Neural cell (in vitro differentiated cells): ENCODE measurements around the gene GRID1. TPM values are rescaled to one million over a fixed set of nuclear protein-coding genes. Genes with fewer than 3 reads are reported as not detected.

Experiments
- H2AFZ ChIP-seq: fragments of 200-600, 300-800 bp; sonication (generic), shearing (Covaris generic); 2 replicates; pipeline ENCODE4 v1.6.0; 2014; ENCODE audit warnings: low read depth, mild to moderate bottlenecking, antibody characterized with exemption, low read length, moderate library complexity
- H3F3A ChIP-seq: fragments of 200-600 bp; shearing (Covaris generic); 2 replicates; pipeline ENCODE4 v1.6.1; 2016; ENCODE audit warnings: mild to moderate bottlenecking, moderate library complexity, mixed read lengths, antibody characterized with exemption, low read length; ENCODE audit not compliant: insufficient read depth, poor library complexity, severe bottlenecking
- H3K27ac ChIP-seq: fragments of 200-600, 300-800 bp; sonication (generic), shearing (Covaris generic); 2 replicates; pipeline ENCODE4 v1.5.1; 2014; ENCODE audit warnings: mild to moderate bottlenecking, low read length, moderate library complexity
- H3K27me3 ChIP-seq: fragments of 300-800, 200-600 bp; sonication (generic), shearing (Covaris generic); 2 replicates; pipeline ENCODE4 v1.6.0; 2014; ENCODE audit warnings: mild to moderate bottlenecking, low read depth, low read length, moderate library complexity; ENCODE audit not compliant: insufficient read depth
- H3K36me3 ChIP-seq: fragments of 300-800, 200-600 bp; sonication (generic), shearing (Covaris generic); 2 replicates; pipeline ENCODE4 v1.5.1; 2014; ENCODE audit warnings: mild to moderate bottlenecking, antibody characterized with exemption, low read length, moderate library complexity; ENCODE audit not compliant: insufficient read depth
- H3K4me2 ChIP-seq: fragments of 300-800, 200-600 bp; sonication (generic), shearing (Covaris generic); 2 replicates; pipeline ENCODE4 v1.6.0; 2014; ENCODE audit warnings: mild to moderate bottlenecking, low read length
- H3K4me3 ChIP-seq: fragments of 300-800, 200-600 bp; sonication (generic), shearing (Covaris generic); 2 replicates; pipeline ENCODE4 v1.5.1; 2014; ENCODE audit warnings: mild to moderate bottlenecking, low read length, moderate library complexity
- H3K79me2 ChIP-seq: fragments of 200-600 bp; shearing (Covaris generic); replicated peaks from 2 replicates; pipeline ENCODE4 v1.6.0; 2014; ENCODE audit warnings: mild to moderate bottlenecking, low read length, moderate library complexity; ENCODE audit not compliant: insufficient read depth
- H3K9ac ChIP-seq: fragments of 300-800, 200-600 bp; sonication (generic), shearing (Covaris generic); 2 replicates; pipeline ENCODE4 v1.6.1; 2016; ENCODE audit warnings: mild to moderate bottlenecking, low read length, mixed read lengths
- H3K9me2 ChIP-seq: fragments of 200-600 bp; shearing (Covaris generic); 2 replicates; pipeline ENCODE4 v1.6.1; 2016; ENCODE audit warnings: mild to moderate bottlenecking, low read length, mixed read lengths; ENCODE audit not compliant: insufficient read depth
- H3K9me3 ChIP-seq: fragments of 200-600, 300-800 bp; sonication (generic), shearing (Covaris generic); 2 replicates; pipeline ENCODE4 v1.6.1; 2016; ENCODE audit warnings: mild to moderate bottlenecking, mixed run types, low read length, moderate library complexity, mixed read lengths
- H4K20me1 ChIP-seq: fragments of 200-600 bp; shearing (Covaris generic); 2 replicates; pipeline ENCODE4 v1.6.1; 2016; ENCODE audit warnings: mild to moderate bottlenecking, mixed run types; ENCODE audit not compliant: insufficient read depth
- EP300 ChIP-seq: fragments of 450-650 bp; conservative IDR thresholded peaks from 2 replicates; pipeline ENCODE4 v1.6.1; 2014; ENCODE audit warnings: antibody characterized with exemption, mild to moderate bottlenecking, moderate library complexity; ENCODE audit not compliant: poor library complexity, severe bottlenecking
- EZH2 ChIP-seq: fragments of 200-600, 300-800 bp; shearing (Covaris generic), sonication (generic); IDR thresholded peaks from 2 replicates; pipeline ENCODE4 v1.6.1; 2014; ENCODE audit warnings: antibody characterized with exemption, low read length, borderline replicate concordance, mild to moderate bottlenecking; ENCODE audit not compliant: insufficient read depth, poor library complexity, severe bottlenecking
- MXI1 ChIP-seq: fragments of 450-650 bp; conservative IDR thresholded peaks from 2 replicates; pipeline ENCODE4 v1.6.1; 2014; ENCODE audit warnings: antibody characterized with exemption, mild to moderate bottlenecking; ENCODE audit not compliant: poor library complexity, severe bottlenecking
- POLR2AphosphoS5 ChIP-seq: IDR thresholded peaks from 2 replicates; pipeline ENCODE4 v1.6.1; 2012
- RAD21 ChIP-seq: fragments of 450-650 bp; conservative IDR thresholded peaks from 2 replicates; pipeline ENCODE4 v1.6.1; 2014; ENCODE audit warnings: antibody characterized with exemption, mild to moderate bottlenecking, moderate library complexity
- SMC3 ChIP-seq: fragments of 450-650 bp; conservative IDR thresholded peaks from 2 replicates; pipeline ENCODE4 v1.6.1; 2014; ENCODE audit warnings: antibody characterized with exemption, mild to moderate bottlenecking, moderate library complexity; ENCODE audit not compliant: poor library complexity
- TAF1 ChIP-seq: IDR thresholded peaks from 2 replicates; pipeline ENCODE4 v1.6.1; 2012; ENCODE audit warnings: low read depth
- polyA plus RNA-seq: library from polyadenylated mRNA; depleted of rRNA; stranded (reverse); fragments of >200 nt; gene quantifications from 2 replicates; pipeline ENCODE4 v1.2.3, GENCODE V29; 2014
- TF ChIP-seq, protein P1 (sequence below): fragments of 450-650 bp; IDR thresholded peaks from 2 replicates; pipeline ENCODE4 v1.5.1; 2014; ENCODE audit warnings: antibody characterized with exemption, mild to moderate bottlenecking, moderate library complexity; ENCODE audit not compliant: poor library complexity, severe bottlenecking
- TF ChIP-seq, protein P2 (sequence below): IDR thresholded peaks from 2 replicates; pipeline ENCODE4 v1.6.1; 2012; ENCODE audit warnings: borderline replicate concordance

GRID1 gene
- polyA plus RNA-seq, 1 donor from 2014 or later = 7.3 TPM

GRCh38 chr10:85917601-85918000, 449.0 kb downstream of the GRID1 start:
- H3K9me3 ChIP-seq = no peaks in the 10 kb centered on the region
- TF ChIP-seq, protein P1, sequence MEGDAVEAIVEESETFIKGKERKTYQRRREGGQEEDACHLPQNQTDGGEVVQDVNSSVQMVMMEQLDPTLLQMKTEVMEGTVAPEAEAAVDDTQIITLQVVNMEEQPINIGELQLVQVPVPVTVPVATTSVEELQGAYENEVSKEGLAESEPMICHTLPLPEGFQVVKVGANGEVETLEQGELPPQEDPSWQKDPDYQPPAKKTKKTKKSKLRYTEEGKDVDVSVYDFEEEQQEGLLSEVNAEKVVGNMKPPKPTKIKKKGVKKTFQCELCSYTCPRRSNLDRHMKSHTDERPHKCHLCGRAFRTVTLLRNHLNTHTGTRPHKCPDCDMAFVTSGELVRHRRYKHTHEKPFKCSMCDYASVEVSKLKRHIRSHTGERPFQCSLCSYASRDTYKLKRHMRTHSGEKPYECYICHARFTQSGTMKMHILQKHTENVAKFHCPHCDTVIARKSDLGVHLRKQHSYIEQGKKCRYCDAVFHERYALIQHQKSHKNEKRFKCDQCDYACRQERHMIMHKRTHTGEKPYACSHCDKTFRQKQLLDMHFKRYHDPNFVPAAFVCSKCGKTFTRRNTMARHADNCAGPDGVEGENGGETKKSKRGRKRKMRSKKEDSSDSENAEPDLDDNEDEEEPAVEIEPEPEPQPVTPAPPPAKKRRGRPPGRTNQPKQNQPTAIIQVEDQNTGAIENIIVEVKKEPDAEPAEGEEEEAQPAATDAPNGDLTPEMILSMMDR = no peak
- TF ChIP-seq TAF1 = no peak
- TF ChIP-seq EZH2 = no peak
- TF ChIP-seq MXI1 = no peak
- no peak for TF ChIP-seq RAD21
- H3K9ac ChIP-seq = no peak overlapping the region
- H2AFZ ChIP-seq = no peak overlapping the region
- H3K4me2 ChIP-seq = no peak overlapping the region
- H3F3A ChIP-seq = no peaks in the 10 kb centered on the region
- H3K27ac ChIP-seq = no peak overlapping the region
- no peaks in the 10 kb centered on the region for H4K20me1 ChIP-seq
- no peaks in the 10 kb centered on the region for H3K36me3 ChIP-seq
- no peaks in the 10 kb centered on the region for H3K27me3 ChIP-seq
- no peak overlapping the region for H3K4me3 ChIP-seq
- no peaks in the 10 kb centered on the region for H3K9me2 ChIP-seq
- H3K79me2 ChIP-seq = no peaks in the 10 kb centered on the region

DNA sequence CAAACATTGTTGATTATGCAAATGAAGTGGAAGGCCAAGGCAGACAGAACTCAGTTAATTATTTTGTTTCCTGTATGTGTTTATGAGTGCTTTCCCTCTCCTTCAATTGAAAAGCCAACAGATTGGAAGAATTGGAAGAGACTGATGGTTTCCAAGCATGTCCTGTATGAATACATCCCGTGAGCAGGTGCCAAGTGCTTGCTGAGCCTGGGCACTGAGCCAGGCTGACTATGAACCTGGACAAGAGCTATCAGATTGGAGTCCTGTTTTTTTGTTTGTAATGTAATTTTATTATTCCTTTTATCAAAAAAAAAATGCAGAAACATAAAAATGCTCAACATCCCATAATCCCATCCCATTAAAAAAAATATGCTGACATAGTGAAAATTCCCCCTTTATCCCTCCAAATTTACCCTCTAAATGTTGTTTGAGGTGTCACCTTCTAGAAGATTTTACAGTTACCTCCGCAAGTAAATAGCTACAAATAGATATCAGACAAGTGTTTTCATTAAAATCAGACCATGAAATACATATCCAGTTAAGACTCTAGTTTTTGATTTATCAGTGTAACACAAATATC, 449.5 kb downstream of the GRID1 start:
- no peak overlapping the region for H2AFZ ChIP-seq
- H3K27ac ChIP-seq = no peak overlapping the region
- TF ChIP-seq TAF1 (no peak), EZH2 (no peak), MXI1 (no peak), SMC3 (no peak), RAD21 (no peak), EP300 (no peak), POLR2AphosphoS5 (no peak)
- TF ChIP-seq, protein P2, sequence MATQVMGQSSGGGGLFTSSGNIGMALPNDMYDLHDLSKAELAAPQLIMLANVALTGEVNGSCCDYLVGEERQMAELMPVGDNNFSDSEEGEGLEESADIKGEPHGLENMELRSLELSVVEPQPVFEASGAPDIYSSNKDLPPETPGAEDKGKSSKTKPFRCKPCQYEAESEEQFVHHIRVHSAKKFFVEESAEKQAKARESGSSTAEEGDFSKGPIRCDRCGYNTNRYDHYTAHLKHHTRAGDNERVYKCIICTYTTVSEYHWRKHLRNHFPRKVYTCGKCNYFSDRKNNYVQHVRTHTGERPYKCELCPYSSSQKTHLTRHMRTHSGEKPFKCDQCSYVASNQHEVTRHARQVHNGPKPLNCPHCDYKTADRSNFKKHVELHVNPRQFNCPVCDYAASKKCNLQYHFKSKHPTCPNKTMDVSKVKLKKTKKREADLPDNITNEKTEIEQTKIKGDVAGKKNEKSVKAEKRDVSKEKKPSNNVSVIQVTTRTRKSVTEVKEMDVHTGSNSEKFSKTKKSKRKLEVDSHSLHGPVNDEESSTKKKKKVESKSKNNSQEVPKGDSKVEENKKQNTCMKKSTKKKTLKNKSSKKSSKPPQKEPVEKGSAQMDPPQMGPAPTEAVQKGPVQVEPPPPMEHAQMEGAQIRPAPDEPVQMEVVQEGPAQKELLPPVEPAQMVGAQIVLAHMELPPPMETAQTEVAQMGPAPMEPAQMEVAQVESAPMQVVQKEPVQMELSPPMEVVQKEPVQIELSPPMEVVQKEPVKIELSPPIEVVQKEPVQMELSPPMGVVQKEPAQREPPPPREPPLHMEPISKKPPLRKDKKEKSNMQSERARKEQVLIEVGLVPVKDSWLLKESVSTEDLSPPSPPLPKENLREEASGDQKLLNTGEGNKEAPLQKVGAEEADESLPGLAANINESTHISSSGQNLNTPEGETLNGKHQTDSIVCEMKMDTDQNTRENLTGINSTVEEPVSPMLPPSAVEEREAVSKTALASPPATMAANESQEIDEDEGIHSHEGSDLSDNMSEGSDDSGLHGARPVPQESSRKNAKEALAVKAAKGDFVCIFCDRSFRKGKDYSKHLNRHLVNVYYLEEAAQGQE = no peak
- TF ChIP-seq, protein P1 = no peak
- no peak overlapping the region for H3K9ac ChIP-seq
- H3K4me2 ChIP-seq = no peak overlapping the region
- H3K9me3 ChIP-seq = no peaks in the 10 kb centered on the region
- H3F3A ChIP-seq = no peaks in the 10 kb centered on the region
- H3K79me2 ChIP-seq = no peaks in the 10 kb centered on the region
- H3K27me3 ChIP-seq = no peaks in the 10 kb centered on the region
- no peaks in the 10 kb centered on the region for H4K20me1 ChIP-seq
- H3K36me3 ChIP-seq = no peaks in the 10 kb centered on the region
- H3K9me2 ChIP-seq = no peaks in the 10 kb centered on the region
- no peak overlapping the region for H3K4me3 ChIP-seq
